GM18870 (cell line): ENCODE results near the gene NUDCD3.
A peak's percentile ranks its signal among the peaks of the same experiment; 100 is the strongest.

ENCODE experiments used
- ATAC-seq: cut with Tn5 transposase; IDR thresholded peaks from one replicate; pipeline ENCODE4 v1.9.1; 2021; ENCODE audit warnings: moderate library complexity; ENCODE audit not compliant: unreplicated experiment

The NUDCD3 gene

GRCh38 chr7:44386139-44386913, 104.1 kb downstream of the NUDCD3 start:
- no peak for ATAC-seq

- no peak for ATAC-seq
These were observed 104.9 kb downstream of the NUDCD3 start for GRCh38 chr7:44385434-44386138.

GRCh38 chr7:44384586-44385433, 105.6 kb downstream of the NUDCD3 start:
- ATAC-seq: no peak

DNA sequence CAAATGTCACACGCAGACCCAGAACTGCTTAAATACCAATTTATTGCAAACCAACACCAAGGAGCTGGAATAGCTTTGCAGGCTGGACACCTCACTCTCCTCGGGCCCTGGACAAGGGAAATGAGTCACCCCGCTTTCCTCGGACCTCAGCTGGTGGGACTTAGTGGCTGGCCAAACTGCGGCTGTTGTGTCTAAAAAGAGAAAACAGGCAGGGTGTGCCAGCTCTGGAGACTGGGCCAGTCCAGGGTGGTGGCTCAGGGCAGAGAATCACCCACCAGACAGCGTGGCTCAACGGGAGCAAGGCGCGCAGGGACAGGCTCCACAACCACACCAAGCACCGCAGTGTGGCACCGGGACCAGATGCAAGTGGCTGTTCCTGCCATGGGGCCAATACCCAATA, 106.9 kb downstream of the NUDCD3 start:
- no peak for ATAC-seq

DNA sequence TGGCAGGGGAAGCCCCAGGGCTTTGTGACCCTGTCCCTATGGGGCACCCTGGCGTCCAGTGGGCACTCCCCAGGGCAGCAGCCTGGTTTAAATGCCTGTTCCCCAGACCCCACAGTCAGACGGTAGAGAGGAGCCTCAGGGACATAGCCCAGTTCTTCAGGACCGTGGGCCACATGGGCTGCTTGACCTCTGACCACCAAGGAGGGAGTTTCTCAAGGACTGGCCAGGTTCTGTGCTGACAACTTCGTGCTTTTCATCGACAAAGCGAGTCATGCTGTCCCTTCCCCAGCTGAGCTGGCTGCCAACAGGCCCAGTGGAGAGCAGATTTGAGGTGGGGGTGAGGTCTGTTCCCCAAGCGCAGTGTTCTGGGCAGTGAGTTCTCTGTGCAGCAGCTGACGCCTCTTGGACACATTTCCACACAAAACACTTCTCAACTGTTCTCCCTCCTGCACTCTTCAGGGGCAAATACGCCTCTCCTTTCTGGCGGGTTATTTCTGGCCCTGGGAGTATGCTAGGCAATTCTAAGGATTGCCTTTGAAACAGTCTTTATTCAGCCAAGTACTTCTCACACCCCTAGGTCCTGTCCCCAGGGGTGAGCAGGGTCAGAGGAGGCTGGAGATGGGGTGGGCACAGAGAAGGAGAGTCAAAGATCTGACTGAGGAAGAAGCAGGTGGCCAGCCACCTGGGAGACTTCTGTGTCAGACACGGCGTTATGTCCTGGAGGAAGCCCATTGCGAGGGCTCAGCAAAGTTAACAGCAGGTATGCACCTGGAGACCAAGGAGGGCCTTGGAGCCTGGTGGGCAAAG, 107.8 kb downstream of the NUDCD3 start:
- no peak for ATAC-seq

- no peak for ATAC-seq
These were observed 108.8 kb downstream of the NUDCD3 start for GRCh38 chr7:44381494-44382220.

DNA sequence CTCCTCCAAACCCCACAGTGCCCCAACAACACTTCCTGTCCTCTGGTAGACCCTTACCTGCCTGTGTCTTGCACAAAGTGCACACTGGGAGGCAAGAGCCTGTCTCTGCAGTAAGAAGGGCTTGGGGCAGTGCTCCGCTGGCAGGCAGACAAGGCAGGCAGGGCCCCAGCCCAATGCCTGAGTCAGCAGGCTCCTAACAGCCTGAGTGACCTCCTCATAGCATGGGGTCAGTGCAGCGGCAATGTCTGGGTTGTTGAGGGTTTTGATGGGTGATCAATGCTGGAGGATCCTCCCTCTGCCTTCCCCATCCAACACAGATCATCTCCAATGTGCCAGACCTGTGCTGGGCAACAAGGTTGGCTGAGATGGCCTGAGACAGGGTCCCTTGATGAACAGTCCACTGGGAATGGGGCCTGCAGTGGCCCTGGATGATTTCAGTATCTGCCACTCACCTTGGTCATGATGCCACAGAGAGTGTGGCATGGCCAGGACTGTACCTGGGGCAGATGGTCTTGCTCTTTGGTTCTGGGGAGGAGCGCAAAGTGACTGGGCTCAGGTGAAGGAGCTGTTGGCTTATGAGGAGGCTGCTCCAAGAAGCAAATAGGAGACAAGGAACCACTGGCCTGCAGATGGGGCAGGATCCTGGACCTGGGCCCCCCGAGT, 109.5 kb downstream of the NUDCD3 start:
- ATAC-seq: no peak

- ATAC-seq: no peak
These were observed 110.1 kb downstream of the NUDCD3 start for GRCh38 chr7:44380189-44380830.

- no peak for ATAC-seq
These were observed 110.9 kb downstream of the NUDCD3 start for GRCh38 chr7:44379366-44380188.

GRCh38 chr7:44378744-44379143, 111.7 kb downstream of the NUDCD3 start:
- ATAC-seq: no peak

GRCh38 chr7:44377681-44378421, 112.6 kb downstream of the NUDCD3 start:
- ATAC-seq: peak; percentile 60

GRCh38 chr7:44377134-44377463, 113.4 kb downstream of the NUDCD3 start:
- no peak for ATAC-seq

- no peak for ATAC-seq
These were observed 113.9 kb downstream of the NUDCD3 start for GRCh38 chr7:44376429-44377133.

GRCh38 chr7:44375926-44376342, 114.5 kb downstream of the NUDCD3 start:
- no peak for ATAC-seq

- no peak for ATAC-seq
These were observed 115.2 kb downstream of the NUDCD3 start for GRCh38 chr7:44375236-44375699.

GRCh38 chr7:44374007-44374763, 116.3 kb downstream of the NUDCD3 start:
- ATAC-seq: no peak
